ENCODE measurements around the gene ZNF276. TPM values are rescaled to one million over a fixed set of nuclear protein-coding genes. Genes with fewer than 3 reads are reported as not detected.
"Not testable (repeated sequence)": the region's sequence is repeated elsewhere in the genome, so short reads cannot be mapped to it uniquely, and the experiment has no call there.

ZNF276 gene
- total and polyA plus RNA-seq, 11 donors, result 9.4 to 19.9 (median 12.7) TPM

GRCh38 chr16:89688395-89688794 lies 32.9 kb upstream of the ZNF276 start:
- Histone ChIP-seq H3K4me3 (no peak overlapping the region), H3K36me3 (peaks cover 0 to 44% (median 26%) of the 10 kb centered on the region in 9 donors), H3K9me3 (no peaks in the 10 kb centered on the region), H3K27me3 (no peaks in the 10 kb centered on the region), H3K27ac (no peak overlapping the region), H3K4me1 (peaks cover 0 to 16% (median 8%) of the 10 kb centered on the region in 12 donors)
- no peak for TF ChIP-seq POLR2A (IDR thresholded peaks at IDR 0.05)
- TF ChIP-seq CTCF (IDR thresholded peaks at IDR 0.05), result no peak
- 91 to 98% (median 93%) methylated on average over 5 of the region's 5 CpGs for WGBS, 4 donors
- ATAC-seq, result no peak
- intact Hi-C loops (cut with DNase I), result no loop called here
- DNase-seq, result peak in 1 of 5 donors; percentile 22

- no peak for ATAC-seq
- DNase-seq, result no peak
- Histone ChIP-seq H3K4me3 (no peak overlapping the region), H3K27ac (no peak overlapping the region), H3K27me3 (no peaks in the 10 kb centered on the region), H3K9me3 (no peaks in the 10 kb centered on the region), H3K4me1 (peaks cover 0 to 16% (median 8%) of the 10 kb centered on the region in 12 donors), H3K36me3 (peaks cover 0 to 51% (median 33%) of the 10 kb centered on the region in 9 donors)
- WGBS, 4 donors, result 95 to 98% (median 95%) methylated on average over 13 of the region's 13 CpGs
- TF ChIP-seq POLR2A (IDR thresholded peaks at IDR 0.05), result no peak
- no peak for TF ChIP-seq CTCF (IDR thresholded peaks at IDR 0.05)
- intact Hi-C loops (cut with DNase I), result no loop called here
Observed at GRCh38 chr16:89689142-89689541, 32.2 kb upstream of the ZNF276 start.

GRCh38 chr16:89689621-89690020 lies 31.7 kb upstream of the ZNF276 start:
- H3K9me3 ChIP-seq; H3K27ac ChIP-seq; H3K27me3 ChIP-seq; intact Hi-C loops (cut with DNase I); ATAC-seq; H3K4me3 ChIP-seq; DNase-seq: not testable (repeated sequence)
- peaks cover 0 to 55% (median 37%) of the 10 kb centered on the region in 9 donors for H3K36me3 ChIP-seq
- 84 to 100% (median 90%) methylated on average over 4 of the region's 4 CpGs for WGBS, 4 donors
- H3K4me1 ChIP-seq, result peaks cover 0 to 16% (median 8%) of the 10 kb centered on the region in 12 donors

GRCh38 chr16:89690392-89690901 lies 30.9 kb upstream of the ZNF276 start:
- H3K27ac ChIP-seq, result no peak overlapping the region
- ATAC-seq, result no peak
- no peaks in the 10 kb centered on the region for H3K27me3 ChIP-seq
- peaks cover 0 to 16% (median 8%) of the 10 kb centered on the region in 12 donors for H3K4me1 ChIP-seq
- no peak for TF ChIP-seq POLR2A (IDR thresholded peaks at IDR 0.05)
- peaks cover 0 to 55% (median 40%) of the 10 kb centered on the region in 9 donors for H3K36me3 ChIP-seq
- 86 to 94% (median 90%) methylated on average over 16 of the region's 16 CpGs for WGBS, 4 donors
- no peak for DNase-seq
- intact Hi-C loops (cut with DNase I), result no loop called here
- no peak overlapping the region for H3K4me3 ChIP-seq
- H3K9me3 ChIP-seq, result no peaks in the 10 kb centered on the region

- ATAC-seq, result no peak
- no peak for TF ChIP-seq CTCF (IDR thresholded peaks at IDR 0.05)
- TF ChIP-seq POLR2A (IDR thresholded peaks at IDR 0.05), result no peak
- Histone ChIP-seq H3K27ac (no peak overlapping the region), H3K36me3 (peaks cover 0 to 55% (median 43%) of the 10 kb centered on the region in 9 donors), H3K27me3 (no peaks in the 10 kb centered on the region), H3K4me1 (peaks cover 0 to 11% (median 8%) of the 10 kb centered on the region in 12 donors), H3K4me3 (no peak overlapping the region), H3K9me3 (no peaks in the 10 kb centered on the region)
- DNase-seq, result no peak
- intact Hi-C loops (cut with DNase I), result no loop called here
- 90 to 96% (median 95%) methylated on average over 12 to 21 of the region's 21 CpGs for WGBS, 4 donors
Observed at GRCh38 chr16:89691231-89691985, 29.9 kb upstream of the ZNF276 start.

Data from heart left ventricle (tissue), 16 donors.